Activated B cell treated with CpG ODN at 0.5 μM for 24 hours (primary cell): ENCODE data around the gene DAPK1. TPM values are rescaled to one million over a fixed set of nuclear protein-coding genes. Genes with fewer than 3 reads are reported as not detected.

Source experiments
- ATAC-seq: fragments of 200-7000 bp; cut with Tn5 transposase; one replicate; pipeline ENCODE4 v1.10.0; 2021; ENCODE audit warnings: low read depth, mild to moderate bottlenecking, moderate library complexity
- CTCF ChIA-PET: fragments of 350-600 bp; sonication (Branson Sonifier 250); formaldehyde crosslinking; loops from one replicate; lab custom pipeline; 2021; ENCODE audit warnings: antibody characterized with exemption; lab: Charles Lee
- POLR2A ChIA-PET: fragments of 350-600 bp; sonication (Branson Sonifier 250); formaldehyde crosslinking; loops from one replicate; lab custom pipeline; 2021; ENCODE audit warnings: antibody characterized with exemption; lab: Charles Lee
- DNase-seq: peaks from one replicate; pipeline ENCODE4 v3.0.0; 2022
- H3K27ac Mint-ChIP-seq: one replicate; pipeline ENCODE4 v1.8.0; 2020; ENCODE audit warnings: mixed read lengths
- H3K27me3 Mint-ChIP-seq: one replicate; pipeline ENCODE4 v1.8.0; 2021; ENCODE audit warnings: mixed read lengths
- H3K36me3 Mint-ChIP-seq: one replicate; pipeline ENCODE4 v1.8.0; 2021; ENCODE audit warnings: low read depth, mixed read lengths
- H3K4me1 Mint-ChIP-seq: one replicate; pipeline ENCODE4 v1.8.0; 2021; ENCODE audit warnings: mixed read lengths
- H3K4me3 Mint-ChIP-seq: one replicate; pipeline ENCODE4 v1.8.0; 2020; ENCODE audit warnings: mild to moderate bottlenecking, mixed read lengths
- H3K9me3 Mint-ChIP-seq: one replicate; pipeline ENCODE4 v1.8.0; 2020; ENCODE audit warnings: mixed read lengths
- intact Hi-C: fragments of 100-400 bp; cut with micrococcal nuclease; formaldehyde crosslinking; loops from one replicate; pipeline ENCODE4 v1.15.1; 2024
- total RNA-seq: library from RNA; stranded (reverse); gene quantifications from 2 replicates; pipeline ENCODE4 v1.2.3, GENCODE V29; 2022
- TF ChIP-seq, protein P1 (sequence below): fragments of 200-600 bp; IDR thresholded peaks from one replicate; pipeline ENCODE4 v1.8.0; 2022; ENCODE audit warnings: antibody characterized with exemption, mild to moderate bottlenecking

DAPK1 gene
- total RNA-seq, 1 donor from 2014 or later = 1.0 TPM

DNA sequence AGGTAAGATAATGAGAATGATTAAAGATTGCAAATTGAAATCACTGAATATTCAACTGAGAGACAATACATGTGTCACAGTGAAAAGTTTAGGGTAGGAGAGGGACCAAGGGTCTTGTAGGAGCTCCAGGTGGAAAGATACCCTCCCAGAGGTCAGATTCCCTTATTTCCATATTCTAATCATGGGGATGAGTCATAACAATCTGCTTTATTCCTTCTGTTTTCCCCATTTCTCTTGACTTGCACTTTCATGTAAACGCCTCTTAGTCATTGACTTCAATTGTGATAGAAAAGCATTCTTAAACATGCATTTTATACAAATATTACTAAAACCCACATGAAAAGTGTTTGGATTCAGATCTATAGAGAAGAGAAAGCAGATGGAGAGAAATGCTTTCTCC lies 147.0 kb downstream of the DAPK1 start:
- Mint-ChIP-seq H3K9me3 (no peaks in the 10 kb centered on the region), H3K27ac (no peak overlapping the region), H3K36me3 (no peaks in the 10 kb centered on the region), H3K4me3 (no peak overlapping the region), H3K4me1 (no peaks in the 10 kb centered on the region), H3K27me3 (no peaks in the 10 kb centered on the region)
- ChIA-PET CTCF (no interaction called here), POLR2A (no interaction called here)
- intact Hi-C loops = no loop called here
- no peak for ATAC-seq
- TF ChIP-seq, protein P1, sequence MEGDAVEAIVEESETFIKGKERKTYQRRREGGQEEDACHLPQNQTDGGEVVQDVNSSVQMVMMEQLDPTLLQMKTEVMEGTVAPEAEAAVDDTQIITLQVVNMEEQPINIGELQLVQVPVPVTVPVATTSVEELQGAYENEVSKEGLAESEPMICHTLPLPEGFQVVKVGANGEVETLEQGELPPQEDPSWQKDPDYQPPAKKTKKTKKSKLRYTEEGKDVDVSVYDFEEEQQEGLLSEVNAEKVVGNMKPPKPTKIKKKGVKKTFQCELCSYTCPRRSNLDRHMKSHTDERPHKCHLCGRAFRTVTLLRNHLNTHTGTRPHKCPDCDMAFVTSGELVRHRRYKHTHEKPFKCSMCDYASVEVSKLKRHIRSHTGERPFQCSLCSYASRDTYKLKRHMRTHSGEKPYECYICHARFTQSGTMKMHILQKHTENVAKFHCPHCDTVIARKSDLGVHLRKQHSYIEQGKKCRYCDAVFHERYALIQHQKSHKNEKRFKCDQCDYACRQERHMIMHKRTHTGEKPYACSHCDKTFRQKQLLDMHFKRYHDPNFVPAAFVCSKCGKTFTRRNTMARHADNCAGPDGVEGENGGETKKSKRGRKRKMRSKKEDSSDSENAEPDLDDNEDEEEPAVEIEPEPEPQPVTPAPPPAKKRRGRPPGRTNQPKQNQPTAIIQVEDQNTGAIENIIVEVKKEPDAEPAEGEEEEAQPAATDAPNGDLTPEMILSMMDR = no peak
- DNase-seq = no peak

DNA sequence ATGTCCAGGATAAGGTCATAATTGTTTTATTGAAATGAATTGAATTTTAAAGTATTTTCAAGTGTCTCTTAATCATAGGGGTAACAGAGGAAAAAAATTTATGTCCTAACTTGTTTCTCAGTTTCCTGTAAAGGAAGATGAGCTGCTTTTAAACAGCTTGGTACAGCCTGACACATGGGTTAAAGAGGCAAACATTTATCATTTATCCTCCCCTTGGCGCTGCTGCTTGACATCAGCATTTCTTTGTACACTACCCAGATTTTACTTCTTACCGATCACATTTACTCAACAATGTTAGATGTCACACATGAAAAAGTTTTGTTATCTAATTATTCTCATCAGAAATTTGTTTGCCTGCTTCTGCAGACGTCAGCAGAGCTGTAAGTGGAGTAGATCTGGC lies 148.9 kb downstream of the DAPK1 start:
- H3K4me1 Mint-ChIP-seq = no peaks in the 10 kb centered on the region
- H3K36me3 Mint-ChIP-seq = no peaks in the 10 kb centered on the region
- ChIA-PET CTCF (no interaction called here), POLR2A (no interaction called here)
- no peaks in the 10 kb centered on the region for H3K9me3 Mint-ChIP-seq
- no peaks in the 10 kb centered on the region for H3K27me3 Mint-ChIP-seq
- TF ChIP-seq, protein P1 = no peak
- intact Hi-C loops = no loop called here
- no peak for DNase-seq
- no peak overlapping the region for H3K4me3 Mint-ChIP-seq
- H3K27ac Mint-ChIP-seq = no peak overlapping the region
- no peak for ATAC-seq

DNA sequence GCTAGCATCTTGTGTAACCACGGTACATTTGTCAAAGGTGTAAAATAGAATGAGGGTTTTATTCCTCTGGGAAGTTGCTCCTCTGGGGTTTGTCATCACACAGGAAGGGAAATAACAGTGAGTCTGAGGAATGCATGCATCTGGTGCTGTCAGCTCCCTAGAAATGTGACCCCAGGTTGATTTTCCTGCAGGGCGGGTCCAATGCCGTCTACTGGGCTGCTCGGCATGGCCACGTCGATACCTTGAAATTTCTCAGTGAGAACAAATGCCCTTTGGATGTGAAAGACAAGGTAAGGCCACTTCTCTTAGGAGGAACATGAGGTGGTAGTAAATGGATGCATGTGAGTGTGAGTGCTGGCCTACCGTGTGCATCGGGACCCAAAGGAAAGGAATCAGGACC lies 149.4 kb downstream of the DAPK1 start:
- ChIA-PET POLR2A (no interaction called here), CTCF (no interaction called here)
- intact Hi-C loops = no loop called here
- ATAC-seq = no peak
- Mint-ChIP-seq H3K27ac (no peak overlapping the region), H3K4me3 (no peak overlapping the region), H3K9me3 (no peaks in the 10 kb centered on the region), H3K36me3 (no peaks in the 10 kb centered on the region), H3K4me1 (no peaks in the 10 kb centered on the region), H3K27me3 (no peaks in the 10 kb centered on the region)
- TF ChIP-seq, protein P1 = no peak
- no peak for DNase-seq

DNA sequence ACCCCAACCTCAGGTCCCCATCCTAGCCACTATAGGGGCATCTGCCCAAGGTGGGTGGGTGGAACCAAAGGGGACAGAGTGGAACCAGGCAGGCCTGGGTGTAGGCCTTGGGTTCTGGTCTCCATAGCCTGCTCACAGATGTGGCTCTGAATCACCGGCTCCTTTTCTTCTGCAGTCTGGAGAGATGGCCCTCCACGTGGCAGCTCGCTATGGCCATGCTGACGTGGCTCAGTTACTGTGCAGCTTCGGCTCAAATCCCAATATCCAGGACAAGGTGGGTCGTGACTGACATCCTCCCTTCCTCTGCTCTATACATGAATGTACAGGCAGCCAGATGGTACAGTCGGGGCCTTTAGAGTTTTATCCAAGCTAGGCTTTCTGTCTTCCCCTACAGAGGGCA lies 150.9 kb downstream of the DAPK1 start:
- DNase-seq (no peak), ATAC-seq (no peak)
- H3K9me3 Mint-ChIP-seq = no peaks in the 10 kb centered on the region
- no peaks in the 10 kb centered on the region for H3K4me1 Mint-ChIP-seq
- intact Hi-C loops = no loop called here
- POLR2A ChIA-PET = no interaction called here
- H3K27me3 Mint-ChIP-seq = no peaks in the 10 kb centered on the region
- no peak overlapping the region for H3K27ac Mint-ChIP-seq
- no peaks in the 10 kb centered on the region for H3K36me3 Mint-ChIP-seq
- CTCF ChIA-PET = interaction anchor here (0.9 kb wide), 1 partner anchor 19 kb away, joined by 4 read pairs; no protein-coding TSS in a partner anchor
- H3K4me3 Mint-ChIP-seq = no peak overlapping the region
- TF ChIP-seq, protein P1 = no peak

DNA sequence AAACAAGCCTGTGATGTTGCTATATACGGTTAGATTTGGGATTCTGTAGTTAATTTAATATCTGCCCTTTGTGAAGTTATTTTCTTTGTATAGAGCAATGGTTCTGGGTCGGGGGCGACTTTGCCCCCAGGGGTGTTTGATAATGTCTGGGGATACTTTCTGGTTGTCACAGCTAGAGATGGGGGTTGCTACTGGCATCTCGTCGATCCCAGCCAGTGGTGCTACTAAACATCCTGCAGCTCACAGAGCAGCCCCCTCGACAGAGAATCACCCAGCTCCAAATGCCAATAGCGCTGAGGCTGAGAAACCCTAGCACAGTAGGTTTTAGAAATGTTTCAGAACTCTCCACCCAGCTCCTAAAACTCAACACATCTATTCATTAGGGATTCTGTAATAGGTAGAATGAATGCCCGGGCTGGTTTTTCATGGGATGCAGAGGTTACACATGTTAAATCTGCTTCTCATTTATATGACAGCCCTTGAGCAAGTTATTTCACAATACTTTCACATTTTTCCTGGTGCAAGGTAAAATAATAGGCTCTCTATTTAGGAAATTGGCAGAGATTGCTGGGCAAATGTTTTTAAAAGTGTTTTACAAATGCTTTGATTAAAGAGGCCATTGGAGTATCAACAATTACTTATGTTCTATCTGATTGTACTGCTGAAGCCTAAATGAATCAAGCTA lies 153.1 kb downstream of the DAPK1 start:
- H3K9me3 Mint-ChIP-seq = no peaks in the 10 kb centered on the region
- CTCF ChIA-PET = no interaction called here
- intact Hi-C loops = no loop called here
- POLR2A ChIA-PET = no interaction called here
- no peaks in the 10 kb centered on the region for H3K27me3 Mint-ChIP-seq
- no peak overlapping the region for H3K4me3 Mint-ChIP-seq
- ATAC-seq (no peak), DNase-seq (no peak)
- H3K27ac Mint-ChIP-seq = no peak overlapping the region
- TF ChIP-seq, protein P1 = no peak
- no peaks in the 10 kb centered on the region for H3K36me3 Mint-ChIP-seq
- no peaks in the 10 kb centered on the region for H3K4me1 Mint-ChIP-seq
